HG03139 (cell line): ENCODE measurements around the gene NOTUM.
"Not testable (repeated sequence)": the region's sequence is repeated elsewhere in the genome, so short reads cannot be mapped to it uniquely, and the experiment has no call there.

ENCODE experiments used
- ATAC-seq: cut with Tn5 transposase; IDR thresholded peaks from one replicate; pipeline ENCODE4 v1.9.1; 2021; ENCODE audit not compliant: unreplicated experiment

The NOTUM gene

DNA sequence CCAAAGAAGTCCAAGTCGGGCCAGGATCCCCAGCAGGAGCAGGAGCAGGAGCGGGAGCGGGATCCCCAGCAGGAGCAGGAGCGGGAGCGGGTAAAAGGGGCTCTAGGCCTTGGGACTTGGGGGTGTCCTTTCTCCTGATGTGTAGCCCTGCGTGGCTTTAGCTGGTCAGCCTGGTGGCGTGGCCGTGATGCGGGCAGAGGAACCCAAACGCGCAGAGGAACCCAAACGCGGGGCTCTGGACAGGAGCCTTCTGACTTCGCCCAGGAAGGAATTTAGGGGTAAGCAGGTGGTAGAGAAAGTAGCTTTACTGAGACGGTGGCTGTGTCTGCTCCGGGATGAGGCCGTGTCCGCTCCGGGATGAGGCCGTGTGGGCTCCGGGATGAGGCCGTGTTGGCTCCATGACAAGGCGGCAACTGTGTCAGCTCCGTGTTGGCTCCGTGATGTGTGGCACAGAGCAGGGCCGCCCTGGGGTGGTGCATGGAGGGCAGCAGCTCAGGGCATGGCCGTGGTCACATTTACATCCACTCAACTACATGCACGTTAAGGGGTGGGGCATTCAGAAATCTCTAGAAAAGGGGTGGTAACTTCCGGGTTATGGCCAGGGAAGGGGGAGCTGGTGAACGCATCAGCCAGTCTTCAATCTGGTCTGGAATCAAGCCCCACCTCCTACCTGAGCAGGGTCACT, 35.9 kb upstream of the NOTUM start:
- ATAC-seq = no peak

GRCh38 chr17:81996232-81996756, 35.3 kb upstream of the NOTUM start:
- no peak for ATAC-seq

DNA sequence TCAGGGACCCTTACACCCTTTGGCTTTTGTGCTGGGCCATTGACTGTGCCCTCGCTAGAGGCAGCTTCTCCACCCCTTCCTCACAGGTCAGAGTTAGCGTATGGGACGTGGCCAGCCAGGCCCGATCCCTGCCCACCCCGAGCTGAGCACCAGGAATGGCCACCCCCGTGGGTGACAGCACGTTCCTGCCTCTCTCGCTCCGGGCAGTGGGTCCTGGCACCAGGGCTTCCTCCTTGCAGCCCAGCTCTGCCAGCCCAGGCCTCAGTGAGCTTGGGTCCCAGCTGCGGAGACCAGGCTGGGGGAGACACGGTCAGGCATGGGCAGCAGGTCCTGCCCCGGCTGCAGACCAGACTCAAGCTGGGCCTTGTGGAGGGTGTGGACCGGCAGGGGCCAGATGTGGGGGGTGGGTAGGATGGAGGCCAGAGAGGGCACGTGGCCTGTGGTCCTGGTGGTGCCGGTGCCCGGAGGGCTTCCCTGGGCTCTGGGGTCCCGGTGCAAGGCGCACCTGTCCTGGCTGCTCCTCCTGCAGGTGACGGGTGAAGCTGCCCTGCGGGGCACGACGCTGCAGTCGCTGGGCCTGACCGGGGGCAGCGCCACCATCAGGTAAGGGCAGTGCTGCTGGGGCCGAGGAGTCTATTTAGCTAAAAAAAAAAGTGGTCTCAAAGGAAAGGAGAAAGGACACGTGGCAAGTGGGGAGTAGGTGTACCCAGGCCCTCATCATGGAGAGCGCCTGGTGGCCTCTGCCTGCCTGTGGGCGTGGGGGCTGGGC, 34.7 kb upstream of the NOTUM start:
- no peak for ATAC-seq

- no peak for ATAC-seq
These were observed 33.8 kb upstream of the NOTUM start for GRCh38 chr17:81994593-81995462.

GRCh38 chr17:81993729-81994592, 33.0 kb upstream of the NOTUM start:
- ATAC-seq = no peak

DNA sequence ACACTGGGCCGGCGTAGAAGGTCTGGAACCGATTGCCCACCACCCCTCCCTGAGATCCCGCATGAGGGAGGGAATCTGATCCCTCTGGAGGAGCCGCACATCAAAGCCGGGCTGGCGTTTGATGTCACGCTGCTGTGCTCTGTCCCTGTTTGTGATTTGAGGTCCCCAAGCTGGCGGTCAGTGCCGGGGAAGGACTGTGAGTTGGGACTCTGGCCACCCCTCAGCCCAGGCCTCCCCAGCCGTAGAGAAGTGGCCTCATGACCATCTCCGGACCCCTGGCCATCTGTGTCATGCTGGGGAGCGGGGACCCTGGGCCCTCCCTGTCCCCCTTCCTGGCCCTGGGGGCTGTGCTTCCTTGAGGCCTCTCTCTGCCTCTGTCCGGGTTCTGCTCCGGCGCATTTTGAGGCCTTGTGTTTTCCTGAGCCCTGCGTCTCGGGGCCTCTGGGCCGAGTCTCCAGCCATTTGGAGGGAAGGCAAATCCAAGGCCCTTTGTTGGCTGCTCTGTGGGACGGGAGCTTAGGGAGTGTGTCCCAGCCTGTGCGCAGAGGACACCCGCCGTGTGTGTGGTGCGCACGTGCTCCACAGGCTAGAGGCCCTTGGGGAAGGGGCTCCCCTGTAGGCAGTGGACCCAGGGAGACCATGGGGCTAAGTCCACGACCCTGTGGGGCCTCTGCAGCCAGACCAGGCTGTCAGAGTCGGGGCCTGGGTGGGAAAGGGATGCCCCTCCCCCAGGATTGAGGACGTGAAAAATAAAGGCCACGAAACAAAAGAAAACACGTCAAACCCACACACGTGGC, 31.5 kb upstream of the NOTUM start:
- no peak for ATAC-seq

- ATAC-seq = no peak
These were observed 30.8 kb upstream of the NOTUM start for GRCh38 chr17:81991684-81992305.

DNA sequence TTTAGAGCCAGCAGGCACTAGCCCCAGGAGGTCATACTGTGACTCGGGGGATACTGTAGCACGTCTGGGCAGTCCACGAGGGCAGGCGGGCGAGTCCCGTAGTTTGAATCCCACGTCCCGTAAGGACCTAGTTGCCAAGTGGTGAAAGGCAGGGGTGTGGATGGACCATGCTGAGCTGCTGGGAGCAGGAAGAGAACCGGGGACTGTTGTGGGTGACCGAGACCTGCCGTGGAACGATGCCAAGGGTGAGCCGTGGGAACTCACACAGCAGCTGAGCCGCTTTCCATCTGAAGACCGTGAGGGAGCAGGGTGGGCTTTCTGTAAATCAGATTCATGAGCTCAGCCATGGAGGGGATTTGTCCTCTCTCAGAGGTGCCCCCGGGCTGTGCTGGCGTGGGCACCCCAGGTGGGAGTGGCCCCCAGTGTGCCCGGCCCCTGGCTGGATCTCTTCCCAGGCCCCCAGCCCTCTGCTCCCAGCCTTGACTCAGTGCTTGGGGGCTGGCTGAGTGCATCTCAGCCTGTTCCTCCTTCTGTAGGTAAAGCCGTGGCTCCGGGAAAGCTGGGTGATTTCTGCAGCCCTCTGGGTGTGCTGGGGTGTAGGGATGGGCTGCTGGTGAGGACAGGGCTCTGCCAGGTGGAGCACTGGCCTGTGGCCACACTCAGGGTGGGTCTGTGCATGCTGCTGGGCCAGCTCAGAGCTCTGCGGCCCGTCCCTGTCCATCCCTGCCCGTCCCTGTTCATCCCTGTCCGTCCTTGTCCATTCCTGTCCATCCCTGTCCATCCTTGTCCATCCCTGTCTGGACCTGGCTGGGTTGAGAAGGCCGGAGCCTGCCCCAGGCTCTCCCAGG, 30.1 kb upstream of the NOTUM start:
- ATAC-seq = no peak

GRCh38 chr17:81987161-81987770, 26.3 kb upstream of the NOTUM start:
- ATAC-seq = no peak

- no peak for ATAC-seq
These were observed 25.6 kb upstream of the NOTUM start for GRCh38 chr17:81986606-81987005.

GRCh38 chr17:81984773-81985410, 23.9 kb upstream of the NOTUM start:
- ATAC-seq = no peak

GRCh38 chr17:81983639-81984373, 22.8 kb upstream of the NOTUM start:
- no peak for ATAC-seq

GRCh38 chr17:81983011-81983638, 22.1 kb upstream of the NOTUM start:
- no peak for ATAC-seq

DNA sequence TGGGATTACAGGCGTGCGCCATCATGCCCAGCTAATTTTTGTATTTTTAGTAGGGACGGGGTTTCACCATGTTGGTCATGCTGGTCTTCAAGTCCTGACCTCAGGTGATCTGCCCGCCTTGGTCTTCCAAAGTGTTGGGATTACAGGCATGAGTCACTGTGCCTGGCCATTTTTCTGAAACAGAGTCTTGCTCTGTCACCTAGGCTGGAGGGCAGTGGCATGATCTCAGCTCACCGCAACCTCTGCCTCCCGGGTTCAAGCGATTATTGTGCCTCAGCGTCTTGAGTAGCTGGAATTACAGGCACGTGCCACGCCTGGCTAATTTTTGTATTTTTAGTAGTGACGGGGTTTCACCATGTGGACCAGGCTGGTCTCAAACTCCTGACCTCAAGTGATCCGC, 20.5 kb upstream of the NOTUM start:
- ATAC-seq = not testable (repeated sequence)

DNA sequence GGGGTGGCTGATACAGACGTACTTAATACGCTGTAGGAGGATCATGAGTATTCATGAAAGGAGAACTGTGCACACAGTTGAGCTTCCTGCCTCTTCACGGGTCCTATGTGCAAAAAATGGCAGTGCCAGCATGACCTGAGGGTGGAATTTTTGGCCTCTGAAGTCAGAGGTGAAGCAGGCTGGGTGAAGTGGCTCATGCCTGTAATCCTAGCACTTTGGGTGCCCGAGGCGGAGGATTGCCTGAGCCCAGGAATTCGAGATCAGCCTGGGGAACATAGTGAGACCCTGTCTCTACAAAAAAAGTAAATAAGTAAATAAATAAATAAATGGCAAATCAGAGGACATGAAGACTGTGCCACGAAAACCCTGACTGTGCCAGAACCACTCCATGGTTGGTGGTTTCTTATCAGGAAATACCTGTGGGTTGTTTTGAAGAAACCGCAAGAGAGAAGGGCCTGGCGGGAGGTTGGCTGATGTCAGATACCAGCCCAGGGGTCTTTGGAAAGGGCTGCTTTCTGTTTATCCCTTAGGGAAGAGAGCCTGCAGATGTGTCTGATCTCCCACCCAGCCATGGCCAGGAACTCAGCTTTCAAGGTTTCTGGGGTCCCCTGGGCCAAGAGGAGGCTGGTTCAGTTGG, 19.8 kb upstream of the NOTUM start:
- ATAC-seq = no peak

DNA sequence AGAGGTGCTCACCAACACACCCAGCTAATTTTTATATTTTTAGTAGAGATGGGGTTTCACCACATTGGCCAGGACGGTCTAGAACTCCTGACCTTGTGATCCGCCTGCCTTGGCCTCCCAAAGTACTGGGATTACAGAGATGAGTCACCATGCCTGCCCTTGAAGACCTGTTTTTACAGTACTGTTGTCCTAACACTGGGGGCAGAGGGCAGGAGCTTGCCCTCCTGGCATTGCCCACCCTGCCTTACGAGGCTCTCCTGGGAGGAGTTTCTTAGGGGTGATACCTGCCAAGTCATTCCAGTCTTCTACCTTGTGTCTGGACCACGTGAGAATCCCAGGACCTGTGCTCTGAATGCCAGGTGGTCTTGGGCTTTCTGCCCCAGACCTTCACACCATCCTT, 19.1 kb upstream of the NOTUM start:
- ATAC-seq = no peak
